HL-60/S4 treated with phorbol 12-myristate 13-acetate at 8.2 ng/mL for 4 days and 3 days (cell line): ENCODE results near the gene SFRP4.

Source experiments
- in situ Hi-C: fragments of 300-500 bp; cut with MboI; formaldehyde crosslinking; loops from 2 replicates; pipeline ENCODE4 v1.15.0; 2022; ENCODE audit warnings: low sequenced_read_pairs

SFRP4 gene

DNA sequence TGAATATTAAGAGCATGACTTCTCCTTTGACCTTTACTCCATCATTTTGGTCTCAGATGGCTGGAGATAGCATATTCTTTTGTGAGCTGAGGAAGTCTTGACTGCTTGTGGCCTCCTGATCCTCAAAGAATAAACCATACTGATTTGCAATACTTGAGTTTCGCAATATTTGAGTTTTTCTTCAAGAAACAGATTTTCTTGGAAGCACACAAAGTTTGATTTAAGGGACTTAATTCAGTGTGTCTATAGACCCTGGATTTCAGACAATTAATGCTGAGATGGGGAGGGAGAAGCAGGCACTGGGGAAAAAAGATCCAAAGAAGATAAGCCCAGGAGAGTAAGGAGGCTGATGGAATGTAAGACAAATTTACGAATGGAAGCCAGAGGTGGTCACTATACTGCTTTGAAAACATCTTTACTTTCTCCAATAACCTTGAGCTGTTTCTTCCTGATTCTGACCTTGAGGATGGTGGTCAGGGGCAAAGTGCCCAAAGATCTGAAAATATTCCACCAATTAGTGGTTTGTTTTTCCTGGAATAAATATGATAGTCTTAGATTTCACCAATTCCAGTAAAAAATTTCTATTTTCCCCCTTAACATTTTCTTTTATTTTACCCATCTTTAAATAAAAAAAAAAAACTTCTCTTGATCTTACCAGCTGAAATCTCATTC lies 11.3 kb upstream of the SFRP4 start:
- in situ Hi-C loops: no loop called here

DNA sequence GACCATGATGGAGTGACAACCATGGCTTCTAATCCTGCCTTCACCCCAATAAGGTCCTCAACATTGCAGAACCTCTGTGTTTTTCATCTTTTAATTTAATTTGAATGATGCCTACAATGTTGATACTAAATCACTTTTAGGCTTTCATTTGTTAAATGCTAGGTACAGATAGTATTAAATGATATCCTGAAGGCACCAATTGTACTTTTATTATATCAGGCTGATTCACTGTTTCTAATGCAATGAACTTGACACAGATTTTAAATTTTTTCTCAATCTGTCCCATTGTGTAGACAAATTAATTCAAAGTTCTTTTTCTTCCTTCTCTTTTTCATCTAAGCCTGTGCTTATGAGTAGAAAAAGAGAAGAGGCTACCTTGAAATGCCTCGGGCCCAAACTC lies 9.0 kb upstream of the SFRP4 start:
- in situ Hi-C loops: no loop called here

- in situ Hi-C loops: loop anchor here (25.0 kb wide), 2 partner anchors 288 to 413 kb away; no protein-coding TSS in a partner anchor
These were observed 7.9 kb upstream of the SFRP4 start for GRCh38 chr7:37924491-37925041.

GRCh38 chr7:37923996-37924395 lies 7.4 kb upstream of the SFRP4 start:
- in situ Hi-C loops: loop anchor here (25.0 kb wide), 2 partner anchors 288 to 413 kb away; no protein-coding TSS in a partner anchor

DNA sequence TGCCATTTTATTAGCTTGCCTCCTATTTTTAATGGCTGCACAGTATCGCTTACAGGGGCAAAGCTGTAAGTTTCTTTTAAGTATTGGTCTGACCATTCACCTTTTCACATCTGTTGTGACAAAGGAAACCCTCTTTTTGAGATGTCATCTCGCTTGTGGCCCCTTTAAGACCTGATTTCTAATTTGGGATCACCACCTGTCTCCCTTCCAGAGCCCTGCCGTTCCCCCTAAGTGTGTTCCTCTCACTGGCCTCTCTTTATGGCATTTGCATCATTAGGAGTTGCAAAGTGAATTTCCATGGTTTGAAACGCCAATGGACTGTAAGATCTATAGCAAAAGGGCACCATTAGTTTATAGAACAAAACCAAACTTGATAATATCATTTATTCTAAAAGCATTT lies 5.3 kb upstream of the SFRP4 start:
- in situ Hi-C loops: loop anchor here (25.0 kb wide), 2 partner anchors 290 to 415 kb away; no protein-coding TSS in a partner anchor

DNA sequence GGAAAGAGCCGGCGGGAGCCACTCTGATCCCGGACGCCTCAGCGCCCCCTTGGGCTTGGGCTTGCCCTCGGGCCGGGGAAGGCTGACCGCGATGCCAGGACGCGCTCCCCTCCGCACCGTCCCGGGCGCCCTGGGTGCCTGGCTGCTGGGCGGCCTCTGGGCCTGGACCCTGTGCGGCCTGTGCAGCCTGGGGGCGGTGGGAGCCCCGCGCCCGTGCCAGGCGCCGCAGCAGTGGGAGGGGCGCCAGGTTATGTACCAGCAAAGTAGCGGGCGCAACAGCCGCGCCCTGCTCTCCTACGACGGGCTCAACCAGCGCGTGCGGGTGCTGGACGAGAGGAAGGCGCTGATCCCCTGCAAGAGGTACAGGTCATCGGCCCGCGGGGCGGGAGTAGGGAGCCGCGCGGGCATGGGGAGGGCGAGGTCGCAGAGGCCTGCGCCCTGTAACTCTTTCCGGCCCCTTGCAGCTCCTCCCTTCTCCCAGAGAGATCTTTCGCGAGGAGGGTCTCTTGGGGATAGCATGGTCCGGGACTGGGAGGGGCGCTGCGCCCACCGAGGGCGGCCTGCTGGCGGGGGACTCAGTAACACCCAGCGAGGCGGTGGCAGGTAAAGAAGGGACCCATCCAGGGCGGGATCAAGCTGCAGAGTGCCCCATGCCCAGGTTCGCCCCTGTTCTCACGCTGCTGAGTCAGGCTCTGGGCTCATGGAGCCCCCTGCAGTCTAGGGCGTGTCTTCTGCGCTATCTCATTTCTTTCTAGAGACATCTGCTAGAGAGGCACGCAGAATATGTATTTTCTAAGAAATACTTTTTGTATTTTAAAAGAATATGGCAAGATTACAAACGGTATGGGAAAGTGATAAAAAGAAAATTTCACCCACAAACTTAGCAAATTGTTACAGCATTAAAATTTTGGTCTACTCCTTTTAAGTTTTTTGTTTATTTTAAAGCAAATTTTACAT lies 4.5 kb upstream of the SFRP4 start:
- in situ Hi-C loops: loop anchor here (25.0 kb wide), 2 partner anchors 291 to 416 kb away; no protein-coding TSS in a partner anchor

DNA sequence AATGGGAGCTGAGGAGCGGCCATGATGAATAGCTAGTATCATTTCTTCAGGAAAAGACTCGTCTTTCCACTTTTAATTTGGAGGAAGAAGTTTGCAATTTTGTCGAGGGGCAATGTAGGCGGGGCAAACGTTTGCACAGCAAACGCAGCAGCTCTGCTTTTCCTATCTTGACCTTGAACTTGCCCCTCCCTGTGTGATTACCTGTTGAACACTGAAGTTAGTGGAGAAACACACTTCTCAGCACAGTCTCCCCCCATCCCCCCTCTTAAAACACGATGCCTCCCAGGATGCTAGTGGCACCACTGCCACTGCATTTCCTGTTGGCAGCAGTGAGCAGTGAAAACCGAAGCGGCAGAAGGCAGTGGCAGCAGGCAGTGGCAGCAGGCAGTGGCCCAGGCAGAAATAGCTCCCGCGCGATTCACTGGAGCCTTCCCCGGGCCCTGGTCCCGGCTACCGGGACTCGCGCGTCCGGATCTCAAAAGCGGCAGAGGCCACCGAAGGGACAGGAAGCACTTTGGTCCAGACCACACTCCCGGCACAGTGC lies 3.8 kb upstream of the SFRP4 start, which contains the start of gene EPDR1:
EPDR1 (plus strand) TSS at position 336 of the 544 bp plus-strand sequence. CDS start 300 bp downstream, outside the sequence.
- in situ Hi-C loops: loop anchor here (25.0 kb wide), 2 partner anchors 292 to 417 kb away; no protein-coding TSS in a partner anchor

- in situ Hi-C loops: loop anchor here (25.0 kb wide), 2 partner anchors 294 to 419 kb away; no protein-coding TSS in a partner anchor
These were observed 1.9 kb upstream of the SFRP4 start for GRCh38 chr7:37918526-37918925.

- in situ Hi-C loops: loop anchor here (25.0 kb wide), 2 partner anchors 296 to 421 kb away; no protein-coding TSS in a partner anchor
These were observed 472 bp downstream of the SFRP4 start for GRCh38 chr7:37916017-37916672.

DNA sequence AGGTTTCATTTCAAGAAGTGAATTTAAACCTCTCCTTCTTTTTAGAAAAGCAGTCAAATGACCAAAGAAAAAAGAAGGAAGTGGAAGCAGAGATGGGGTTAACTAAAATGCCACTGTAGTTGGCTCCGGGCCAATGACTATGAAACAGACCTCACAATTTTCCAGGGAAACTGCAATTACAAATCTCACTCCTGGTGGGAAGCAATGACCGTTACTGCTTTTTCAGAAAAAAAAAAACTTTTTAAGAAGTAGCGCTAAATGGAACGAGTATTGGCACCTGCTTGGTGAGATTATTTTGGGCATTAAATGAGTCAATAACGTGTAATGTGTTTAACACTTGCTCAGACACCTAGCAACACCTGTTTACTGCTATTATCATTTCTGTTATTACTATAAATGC lies 1.2 kb downstream of the SFRP4 start:
- in situ Hi-C loops: loop anchor here (25.0 kb wide), 2 partner anchors 297 to 422 kb away; no protein-coding TSS in a partner anchor

GRCh38 chr7:37912756-37913155 lies 3.9 kb downstream of the SFRP4 start:
- in situ Hi-C loops: loop anchor here (25.0 kb wide), 2 partner anchors 300 to 425 kb away; no protein-coding TSS in a partner anchor

- in situ Hi-C loops: loop anchor here (25.0 kb wide), 2 partner anchors 304 to 429 kb away; no protein-coding TSS in a partner anchor
These were observed 8.3 kb downstream of the SFRP4 start for GRCh38 chr7:37908221-37908788.

- in situ Hi-C loops: loop anchor here (25.0 kb wide), 2 partner anchors 310 to 435 kb away; no protein-coding TSS in a partner anchor
These were observed 14.6 kb downstream of the SFRP4 start for GRCh38 chr7:37901890-37902524.

GRCh38 chr7:37901236-37901827 lies 15.3 kb downstream of the SFRP4 start:
- in situ Hi-C loops: loop anchor here (25.0 kb wide), 2 partner anchors 311 to 436 kb away; no protein-coding TSS in a partner anchor

DNA sequence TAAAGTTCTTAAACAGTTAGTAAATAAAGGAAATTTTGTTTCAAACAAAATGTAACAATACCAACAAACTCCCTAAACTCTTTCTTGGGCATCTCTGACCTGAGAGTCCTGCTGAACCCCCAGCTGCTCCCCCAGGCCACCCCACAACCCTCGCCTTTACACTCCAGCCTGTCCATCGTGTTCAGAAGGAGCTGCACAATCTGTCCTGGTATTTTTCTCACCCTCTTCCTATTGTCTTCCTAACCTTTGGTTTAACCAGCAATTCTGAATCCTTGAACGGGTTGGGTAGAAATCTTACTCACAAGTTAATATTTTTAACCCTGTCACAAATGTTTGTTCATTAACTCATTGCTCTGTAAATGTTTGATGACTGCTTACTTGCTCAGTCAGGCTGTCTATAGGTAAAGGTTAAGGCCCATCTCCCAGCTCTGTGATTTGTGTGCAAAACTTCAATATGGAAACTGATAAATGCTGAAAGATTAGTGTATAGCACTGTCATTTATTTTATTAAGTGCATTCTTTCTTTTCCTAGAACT lies 16.8 kb downstream of the SFRP4 start:
- in situ Hi-C loops: loop anchor here (25.0 kb wide), 2 partner anchors 313 to 438 kb away; no protein-coding TSS in a partner anchor

DNA sequence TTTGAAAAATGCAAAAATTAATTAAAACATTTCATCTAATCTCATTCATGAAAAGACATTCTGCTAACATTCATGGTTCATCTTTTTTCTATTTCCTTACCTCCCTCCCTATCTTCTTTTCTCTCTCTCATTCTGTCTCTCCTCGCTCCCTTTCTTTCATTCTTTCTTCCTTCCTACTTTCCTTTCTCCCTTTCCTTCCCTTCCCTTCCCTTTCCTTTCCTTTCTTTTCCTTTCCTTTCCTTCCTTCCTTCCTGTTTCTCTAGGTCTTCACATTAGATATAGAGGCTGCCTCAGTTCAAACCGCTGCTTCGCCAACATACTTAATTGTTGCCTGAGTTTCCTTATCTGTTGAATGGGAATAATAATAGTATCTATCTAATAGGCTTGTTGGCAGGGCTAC lies 21.9 kb downstream of the SFRP4 start:
- in situ Hi-C loops: no loop called here

GRCh38 chr7:37893359-37893758 lies 23.3 kb downstream of the SFRP4 start:
- in situ Hi-C loops: no loop called here

GRCh38 chr7:37882086-37882485 lies 34.5 kb downstream of the SFRP4 start:
- in situ Hi-C loops: no loop called here
